ENCODE results near the gene DPP10. TPM values are rescaled to one million over a fixed set of nuclear protein-coding genes. Genes with fewer than 3 reads are reported as not detected.

Gene DPP10
- total RNA-seq, 3 donors from 2014 or later, result 0.29 to 0.33 (median 0.32) TPM

DNA sequence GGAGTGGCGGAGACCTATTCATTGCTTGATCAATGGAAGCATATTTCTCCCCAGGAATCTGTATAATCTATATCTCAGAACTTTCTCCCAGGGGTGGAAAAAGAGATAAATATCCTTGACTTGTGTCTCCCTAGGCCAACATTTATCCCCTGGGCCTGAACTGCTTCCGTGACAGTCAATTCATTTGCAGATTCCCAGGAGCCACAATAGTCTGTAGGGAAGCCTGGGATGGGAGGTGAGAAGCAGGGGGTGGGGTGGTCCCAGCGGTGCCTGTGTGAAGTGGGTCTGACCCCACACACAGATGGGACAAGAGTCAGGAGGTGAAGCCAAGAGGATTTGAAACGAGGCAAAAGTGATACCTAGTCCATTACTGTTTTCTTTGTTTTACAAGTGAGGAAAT is 166.8 kb downstream of the DPP10 start:
- Histone ChIP-seq H3K4me1 (no peaks in the 10 kb centered on the region), H3K36me3 (no peaks in the 10 kb centered on the region), H3K27me3 (peaks cover 0 to 8% of the 10 kb centered on the region in 2 donors), H3K4me3 (no peak overlapping the region), H3K9me3 (no peaks in the 10 kb centered on the region), H3K27ac (no peak overlapping the region)
- intact Hi-C loops (cut with DNase I; ENCODE audit: low total_unique reads), result no loop called here
- no peak for DNase-seq (ENCODE audit: low spot score in 2 of 2)
- TF ChIP-seq POLR2AphosphoS5 (IDR thresholded peaks at IDR 0.05), result no peak
- no peak for TF ChIP-seq POLR2A (IDR thresholded peaks at IDR 0.05)
- TF ChIP-seq CTCF (IDR thresholded peaks at IDR 0.05), result no peak

DNA sequence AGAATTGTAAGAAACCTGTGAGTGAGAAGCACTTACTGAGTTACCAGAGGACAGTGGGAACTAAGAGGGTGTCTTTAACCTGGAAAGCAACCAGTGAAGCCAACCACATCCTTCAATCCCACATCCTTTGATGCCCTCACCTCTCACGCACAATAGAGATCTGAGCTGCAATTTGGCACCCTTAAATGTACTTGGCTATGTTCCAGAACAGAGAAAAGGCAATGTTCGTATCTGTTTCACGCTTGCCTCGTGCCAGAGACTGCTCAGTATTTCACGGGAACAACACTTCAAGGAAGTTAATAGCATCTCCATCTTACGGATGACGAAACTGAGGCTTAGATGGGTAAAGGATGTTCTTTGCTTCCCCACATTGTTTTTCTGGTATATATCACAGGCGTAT is 167.4 kb downstream of the DPP10 start:
- Histone ChIP-seq H3K36me3 (no peaks in the 10 kb centered on the region), H3K9me3 (no peaks in the 10 kb centered on the region), H3K4me3 (no peak overlapping the region), H3K27me3 (peaks cover 0 to 8% of the 10 kb centered on the region in 2 donors), H3K4me1 (no peaks in the 10 kb centered on the region), H3K27ac (no peak overlapping the region)
- no peak for TF ChIP-seq POLR2A (IDR thresholded peaks at IDR 0.05)
- no peak for TF ChIP-seq CTCF (IDR thresholded peaks at IDR 0.05)
- no peak for TF ChIP-seq POLR2AphosphoS5 (IDR thresholded peaks at IDR 0.05)
- DNase-seq (ENCODE audit: low spot score in 2 of 2), result no peak
- intact Hi-C loops (cut with DNase I; ENCODE audit: low total_unique reads), result no loop called here

DNA sequence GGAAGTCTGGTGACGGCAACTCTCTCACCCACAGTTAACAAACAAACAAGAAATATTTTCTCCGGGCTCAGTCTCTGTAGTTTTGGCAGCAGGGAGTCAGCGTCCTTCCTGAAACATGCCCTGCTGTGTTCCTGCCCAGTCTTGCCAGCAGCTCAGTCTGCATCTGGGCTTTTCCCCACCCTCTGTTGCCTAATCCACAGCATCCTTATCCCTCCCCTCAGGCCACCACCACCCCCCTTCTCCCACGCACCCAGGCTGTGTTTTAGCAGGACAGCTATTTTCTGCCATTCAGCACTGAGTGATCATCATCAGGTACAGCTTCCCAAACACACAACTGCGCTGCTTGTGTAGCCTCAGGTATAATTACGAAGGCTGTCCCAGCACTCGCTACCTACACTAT is 168.2 kb downstream of the DPP10 start:
- Histone ChIP-seq H3K4me3 (peak overlapping the region in 1 of 3 donors; percentile 3), H3K9me3 (no peaks in the 10 kb centered on the region), H3K36me3 (no peaks in the 10 kb centered on the region), H3K27me3 (peaks cover 0 to 8% of the 10 kb centered on the region in 2 donors), H3K27ac (peak overlapping the region in 1 of 2 donors; percentile 20), H3K4me1 (no peaks in the 10 kb centered on the region)
- intact Hi-C loops (cut with DNase I; ENCODE audit: low total_unique reads), result no loop called here
- no peak for TF ChIP-seq CTCF (IDR thresholded peaks at IDR 0.05)
- TF ChIP-seq POLR2A (IDR thresholded peaks at IDR 0.05), result no peak
- TF ChIP-seq POLR2AphosphoS5 (IDR thresholded peaks at IDR 0.05), result no peak
- DNase-seq (ENCODE audit: low spot score in 2 of 2), result peak in 1 of 2 donors; percentile 36

- H3K4me3 ChIP-seq, result no peak overlapping the region
- no peak for DNase-seq (ENCODE audit: low spot score in 2 of 2)
- no peak for TF ChIP-seq POLR2A (IDR thresholded peaks at IDR 0.05)
- no peak for TF ChIP-seq CTCF (IDR thresholded peaks at IDR 0.05)
- TF ChIP-seq POLR2AphosphoS5 (IDR thresholded peaks at IDR 0.05), result no peak
- intact Hi-C loops (cut with DNase I; ENCODE audit: low total_unique reads), result no loop called here
- H3K9me3 ChIP-seq, result no peaks in the 10 kb centered on the region
- H3K4me1 ChIP-seq, result no peaks in the 10 kb centered on the region
- H3K27me3 ChIP-seq, result peaks cover 0 to 2% of the 10 kb centered on the region in 2 donors
- H3K27ac ChIP-seq, result no peak overlapping the region
- no peaks in the 10 kb centered on the region for H3K36me3 ChIP-seq
These were observed 172.2 kb downstream of the DPP10 start for GRCh38 chr2:114614592-114614991.

- H3K4me3 ChIP-seq, result no peak overlapping the region
- H3K36me3 ChIP-seq, result no peaks in the 10 kb centered on the region
- TF ChIP-seq POLR2AphosphoS5 (IDR thresholded peaks at IDR 0.05) (no peak), POLR2A (IDR thresholded peaks at IDR 0.05) (no peak), CTCF (IDR thresholded peaks at IDR 0.05) (no peak)
- no peak overlapping the region for H3K27ac ChIP-seq
- H3K9me3 ChIP-seq, result no peaks in the 10 kb centered on the region
- intact Hi-C loops (cut with DNase I; ENCODE audit: low total_unique reads), result no loop called here
- no peak for DNase-seq (ENCODE audit: low spot score in 2 of 2)
- H3K4me1 ChIP-seq, result no peaks in the 10 kb centered on the region
- no peaks in the 10 kb centered on the region for H3K27me3 ChIP-seq
These were observed 186.0 kb downstream of the DPP10 start for GRCh38 chr2:114628481-114628880.
